GM12865 (cell line): Measurements from ENCODE around the gene ABCB8.

Experiments
- DNase-seq: peaks from one replicate; pipeline ENCODE4 v3.0.0; 2010; ENCODE audit warnings: low read depth
- H3K4me3 ChIP-seq: 2 replicates; pipeline ENCODE4 v1.5.1; 2011; ENCODE audit warnings: mild to moderate bottlenecking, low read depth, low read length, control low read depth
- TF ChIP-seq, protein P1 (sequence below): IDR thresholded peaks from 2 replicates; pipeline ENCODE4 v1.5.1; 2011; ENCODE audit warnings: low read length, control low read depth, low read depth, inconsistent platforms; ENCODE audit not compliant: insufficient read depth; ENCODE audit errors: missing control alignments

Gene ABCB8

DNA sequence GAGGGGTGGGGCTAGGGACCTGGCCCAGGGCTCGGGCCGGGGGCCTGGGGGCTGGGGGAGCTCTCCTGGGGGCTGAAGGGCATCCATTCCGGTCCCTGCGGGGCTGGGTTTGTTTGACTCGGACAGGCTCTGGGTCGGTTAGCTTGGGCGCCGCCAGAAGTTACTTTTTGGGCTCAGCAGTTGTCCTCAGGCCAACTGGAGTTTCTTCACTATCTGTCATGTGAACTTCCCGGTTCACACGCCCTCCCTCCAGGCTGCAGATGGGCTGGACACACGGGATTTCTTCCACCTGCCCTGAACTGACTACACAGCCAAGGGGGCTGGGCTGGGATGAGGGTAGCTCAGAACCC, 34.9 kb downstream of the ABCB8 start:
- TF ChIP-seq, protein P1, sequence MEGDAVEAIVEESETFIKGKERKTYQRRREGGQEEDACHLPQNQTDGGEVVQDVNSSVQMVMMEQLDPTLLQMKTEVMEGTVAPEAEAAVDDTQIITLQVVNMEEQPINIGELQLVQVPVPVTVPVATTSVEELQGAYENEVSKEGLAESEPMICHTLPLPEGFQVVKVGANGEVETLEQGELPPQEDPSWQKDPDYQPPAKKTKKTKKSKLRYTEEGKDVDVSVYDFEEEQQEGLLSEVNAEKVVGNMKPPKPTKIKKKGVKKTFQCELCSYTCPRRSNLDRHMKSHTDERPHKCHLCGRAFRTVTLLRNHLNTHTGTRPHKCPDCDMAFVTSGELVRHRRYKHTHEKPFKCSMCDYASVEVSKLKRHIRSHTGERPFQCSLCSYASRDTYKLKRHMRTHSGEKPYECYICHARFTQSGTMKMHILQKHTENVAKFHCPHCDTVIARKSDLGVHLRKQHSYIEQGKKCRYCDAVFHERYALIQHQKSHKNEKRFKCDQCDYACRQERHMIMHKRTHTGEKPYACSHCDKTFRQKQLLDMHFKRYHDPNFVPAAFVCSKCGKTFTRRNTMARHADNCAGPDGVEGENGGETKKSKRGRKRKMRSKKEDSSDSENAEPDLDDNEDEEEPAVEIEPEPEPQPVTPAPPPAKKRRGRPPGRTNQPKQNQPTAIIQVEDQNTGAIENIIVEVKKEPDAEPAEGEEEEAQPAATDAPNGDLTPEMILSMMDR, result no peak
- no peak overlapping the region for H3K4me3 ChIP-seq
- DNase-seq, result no peak

DNA sequence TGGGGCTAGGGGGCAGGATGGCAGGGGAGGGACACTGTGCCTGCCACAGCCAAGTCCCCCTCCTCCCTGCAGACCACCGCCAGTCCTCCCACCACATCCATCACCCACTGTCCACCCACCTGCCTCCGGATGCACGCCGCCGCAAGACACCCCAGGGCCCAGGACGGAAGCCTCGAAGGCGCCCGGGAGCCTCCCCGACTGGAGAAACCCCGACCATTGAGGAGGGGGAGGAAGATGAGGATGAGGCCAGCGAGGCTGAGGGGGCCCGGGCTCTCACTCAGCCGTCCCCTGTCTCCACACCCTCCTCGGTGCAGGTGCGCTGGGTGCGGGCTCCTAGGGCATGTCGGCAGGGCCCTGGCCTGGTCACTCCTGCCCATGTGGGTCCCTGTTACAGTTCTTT, 36.2 kb downstream of the ABCB8 start:
- DNase-seq, result no peak
- TF ChIP-seq, protein P1, result no peak
- H3K4me3 ChIP-seq, result no peak overlapping the region

DNA sequence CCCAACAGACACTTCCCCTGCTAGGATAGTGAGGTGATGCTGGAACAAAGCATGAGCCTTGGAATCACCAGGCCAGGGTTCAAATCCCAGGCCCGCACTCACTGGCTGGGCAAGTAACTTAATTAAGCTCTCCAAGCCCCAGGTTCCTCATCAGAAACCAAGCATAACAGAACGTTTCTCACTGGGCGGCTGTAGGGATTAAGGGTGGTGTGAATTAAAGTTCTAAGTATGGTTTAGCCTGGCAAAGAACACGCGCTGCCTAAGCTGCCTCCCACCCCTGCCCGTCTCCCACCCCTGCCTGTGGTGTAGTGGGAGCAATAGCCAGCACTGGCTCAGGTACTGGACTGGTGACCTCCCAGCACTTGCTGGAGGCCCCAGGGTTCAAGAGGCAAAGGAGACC, 36.7 kb downstream of the ABCB8 start:
- DNase-seq, result no peak
- TF ChIP-seq, protein P1, result no peak
- no peak overlapping the region for H3K4me3 ChIP-seq

DNA sequence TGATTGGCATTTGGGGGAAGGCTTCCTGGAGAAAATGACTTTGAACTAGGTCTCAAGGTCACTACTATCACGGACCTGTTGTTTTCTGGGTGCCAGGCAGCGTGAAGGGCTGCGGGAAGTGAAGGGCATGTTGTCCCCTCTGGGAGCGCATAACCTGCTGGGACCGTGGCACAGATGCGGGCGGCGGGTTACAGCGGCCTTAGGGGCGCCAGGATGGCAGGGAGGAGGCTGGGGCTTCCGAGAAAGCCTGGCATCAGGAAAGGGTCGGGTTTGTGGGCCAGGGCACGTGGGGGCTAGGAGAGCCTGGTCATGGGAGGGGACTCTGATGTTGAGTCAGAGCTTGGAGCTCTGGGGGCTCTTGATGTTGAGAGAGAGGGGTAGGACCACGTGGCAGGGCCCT, 37.3 kb downstream of the ABCB8 start:
- H3K4me3 ChIP-seq, result no peak overlapping the region
- TF ChIP-seq, protein P1, result no peak
- DNase-seq, result no peak

DNA sequence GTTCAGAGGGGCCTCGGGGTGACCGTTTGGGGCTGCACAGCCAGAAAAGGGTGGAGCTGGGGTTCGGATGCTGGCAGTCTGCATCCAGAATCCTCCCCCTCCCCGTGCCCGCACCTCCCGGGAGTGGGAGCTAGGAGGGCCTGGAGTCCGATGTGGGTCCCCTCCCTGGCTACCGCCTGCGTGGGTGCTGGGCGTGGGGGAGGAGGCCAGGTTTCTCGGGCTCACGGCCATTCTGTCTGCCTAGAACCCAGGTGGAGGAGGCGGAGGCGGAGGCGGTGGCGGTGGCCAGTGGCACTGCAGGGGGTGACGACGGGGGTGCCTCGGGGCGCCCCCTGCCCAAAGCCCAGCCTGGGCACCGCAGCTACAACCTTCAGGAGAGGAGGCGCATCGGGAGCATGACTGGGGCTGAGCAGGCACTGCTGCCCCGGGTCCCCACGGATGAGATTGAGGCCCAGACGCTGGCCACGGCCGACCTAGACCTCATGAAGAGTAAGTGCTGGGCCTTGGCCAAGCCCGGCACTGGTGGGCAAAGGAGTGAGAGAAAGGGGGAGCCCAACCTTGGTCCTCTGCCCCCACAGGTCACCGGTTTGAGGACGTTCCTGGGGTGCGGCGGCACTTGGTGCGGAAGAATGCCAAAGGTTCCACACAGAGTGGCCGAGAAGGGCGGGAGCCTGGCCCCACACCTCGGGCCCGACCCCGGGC, 38.2 kb downstream of the ABCB8 start:
- TF ChIP-seq, protein P1, result no peak
- DNase-seq, result no peak
- H3K4me3 ChIP-seq, result no peak overlapping the region

DNA sequence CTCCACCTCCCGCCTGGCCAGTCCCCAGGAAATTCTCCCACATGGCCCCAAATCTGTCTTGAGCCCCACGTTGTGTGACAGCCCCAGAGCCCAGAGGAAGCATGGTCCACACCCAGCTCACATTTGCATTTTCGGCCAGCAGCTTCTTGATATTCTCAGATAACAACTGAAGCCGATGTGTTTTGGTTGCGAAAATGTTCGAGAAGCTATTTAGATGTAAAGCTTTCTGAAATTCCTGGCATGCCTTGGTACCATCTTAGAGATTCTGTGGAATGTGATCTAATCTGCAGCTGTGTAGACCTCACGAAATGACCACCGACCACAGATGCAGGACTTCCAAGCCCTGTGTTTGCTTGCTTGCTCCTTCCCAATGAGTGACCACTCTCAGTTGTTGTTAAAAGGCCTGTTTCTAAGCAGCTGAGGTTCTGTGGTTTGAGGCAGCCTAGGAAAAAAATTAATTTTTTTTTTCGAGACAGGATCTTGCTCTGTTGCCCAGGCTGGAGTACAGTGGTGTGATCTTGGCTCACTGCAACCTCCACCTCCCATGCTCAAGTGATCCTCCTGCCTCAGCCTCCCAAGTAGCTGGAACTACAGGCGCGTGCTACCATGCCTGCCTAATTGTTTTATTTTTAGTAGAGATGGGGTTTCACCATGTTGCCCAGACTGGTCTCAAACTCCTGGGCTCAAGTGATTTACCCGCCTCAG, 40.0 kb downstream of the ABCB8 start:
- no peak for DNase-seq
- H3K4me3 ChIP-seq, result no peak overlapping the region
- TF ChIP-seq, protein P1, result no peak
